ENCODE data around the gene SLC39A5.

SLC39A5 gene

GRCh38 chr12:56244494-56244893, 14.6 kb downstream of the SLC39A5 start:
- Histone ChIP-seq H3K9me3 (ENCODE audit: control insufficient read depth, low read length) (no peaks in the 10 kb centered on the region), H3K23ac (ENCODE audit: low read length in 2 of 2) (no peak overlapping the region), H2BK5ac (ENCODE audit: low read depth, low read length, poor library complexity, severe bottlenecking) (no peak overlapping the region), H3K4me3 (ENCODE audit: insufficient read depth in 1 of 2, low read depth in 1 of 2, low read length in 2 of 2) (no peak overlapping the region), H4K8ac (ENCODE audit: low read length) (no peak overlapping the region), H3K27ac (ENCODE audit: low read length, poor library complexity, severe bottlenecking) (no peak overlapping the region), H3K27me3 (ENCODE audit: control insufficient read depth in 1 of 2, insufficient read depth in 1 of 2, low read length in 2 of 2) (no peaks in the 10 kb centered on the region), H2AK5ac (ENCODE audit: low read length, severe bottlenecking) (no peak overlapping the region), H3K36me3 (ENCODE audit: control insufficient read depth in 1 of 2, insufficient read depth in 2 of 2, low read depth in 1 of 2, low read length in 2 of 2) (peaks cover 90 to 92% of the 10 kb centered on the region in 2 experiments), H3K4me1 (ENCODE audit: control insufficient read depth, insufficient read depth, low read depth, low read length) (peaks cover 11% of the 10 kb centered on the region), H3K9ac (ENCODE audit: low read length) (peak overlapping the region; percentile 40), H3K4me2 (ENCODE audit: low read length, poor library complexity, severe bottlenecking) (no peak overlapping the region), H2AFZ (ENCODE audit: low read depth, low read length) (no peak overlapping the region), H4K91ac (ENCODE audit: low read length) (peak overlapping the region; percentile 52), H3K4ac (ENCODE audit: low read depth in 1 of 2, low read length in 2 of 2) (no peak overlapping the region), H3K14ac (ENCODE audit: low read length in 2 of 2) (no peak overlapping the region), H2BK12ac (ENCODE audit: low read length in 2 of 2) (no peak overlapping the region), H2BK120ac (ENCODE audit: low read depth, low read length) (no peak overlapping the region), H3K79me1 (replicated peaks; ENCODE audit: low read length, poor library complexity, severe bottlenecking) (peaks cover 64% of the 10 kb centered on the region), H2BK15ac (ENCODE audit: low read depth, poor library complexity, severe bottlenecking) (no peak overlapping the region), H3K18ac (ENCODE audit: low read depth in 1 of 2, low read length in 2 of 2) (no peak overlapping the region)
- no peak for DNase-seq
- 95% methylated on average over 14 of the region's 14 CpGs for WGBS

- no peak overlapping the region for H2AK5ac ChIP-seq (ENCODE audit: low read length, severe bottlenecking)
- no peak overlapping the region for H4K8ac ChIP-seq (ENCODE audit: low read length)
- no peak overlapping the region for H2BK12ac ChIP-seq (ENCODE audit: low read length in 2 of 2)
- H3K27me3 ChIP-seq (ENCODE audit: control insufficient read depth in 1 of 2, insufficient read depth in 1 of 2, low read length in 2 of 2), result no peaks in the 10 kb centered on the region
- H3K14ac ChIP-seq (ENCODE audit: low read length in 2 of 2), result no peak overlapping the region
- no peak overlapping the region for H3K18ac ChIP-seq (ENCODE audit: low read depth in 1 of 2, low read length in 2 of 2)
- no peak overlapping the region for H3K9ac ChIP-seq (ENCODE audit: low read length)
- H3K23ac ChIP-seq (ENCODE audit: low read length in 2 of 2), result no peak overlapping the region
- no peak for DNase-seq
- H2BK15ac ChIP-seq (ENCODE audit: low read depth, poor library complexity, severe bottlenecking), result no peak overlapping the region
- H4K91ac ChIP-seq (ENCODE audit: low read length), result no peak overlapping the region
- H3K36me3 ChIP-seq (ENCODE audit: control insufficient read depth in 1 of 2, insufficient read depth in 2 of 2, low read depth in 1 of 2, low read length in 2 of 2), result peaks cover 85 to 88% of the 10 kb centered on the region in 2 experiments
- WGBS, result over 99% methylated on average over 16 of the region's 16 CpGs
- H3K79me1 ChIP-seq (replicated peaks; ENCODE audit: low read length, poor library complexity, severe bottlenecking), result peaks cover 55% of the 10 kb centered on the region
- H3K27ac ChIP-seq (ENCODE audit: low read length, poor library complexity, severe bottlenecking), result no peak overlapping the region
- H3K9me3 ChIP-seq (ENCODE audit: control insufficient read depth, low read length), result no peaks in the 10 kb centered on the region
- H2BK5ac ChIP-seq (ENCODE audit: low read depth, low read length, poor library complexity, severe bottlenecking), result no peak overlapping the region
- no peak overlapping the region for H3K4me3 ChIP-seq (ENCODE audit: insufficient read depth in 1 of 2, low read depth in 1 of 2, low read length in 2 of 2)
- H3K4me1 ChIP-seq (ENCODE audit: control insufficient read depth, insufficient read depth, low read depth, low read length), result peaks cover 11% of the 10 kb centered on the region
- no peak overlapping the region for H3K4ac ChIP-seq (ENCODE audit: low read depth in 1 of 2, low read length in 2 of 2)
- H2AFZ ChIP-seq (ENCODE audit: low read depth, low read length), result no peak overlapping the region
- H3K4me2 ChIP-seq (ENCODE audit: low read length, poor library complexity, severe bottlenecking), result no peak overlapping the region
- no peak overlapping the region for H2BK120ac ChIP-seq (ENCODE audit: low read depth, low read length)
These were observed 18.1 kb downstream of the SLC39A5 start for GRCh38 chr12:56247923-56248322.

GRCh38 chr12:56248711-56249110, 18.9 kb downstream of the SLC39A5 start:
- no peak overlapping the region for H2AFZ ChIP-seq (ENCODE audit: low read depth, low read length)
- no peak overlapping the region for H2BK120ac ChIP-seq (ENCODE audit: low read depth, low read length)
- H4K8ac ChIP-seq (ENCODE audit: low read length), result no peak overlapping the region
- peak overlapping the region; percentile 41 for H2BK15ac ChIP-seq (ENCODE audit: low read depth, poor library complexity, severe bottlenecking)
- no peak overlapping the region for H3K27ac ChIP-seq (ENCODE audit: low read length, poor library complexity, severe bottlenecking)
- H3K4ac ChIP-seq (ENCODE audit: low read depth in 1 of 2, low read length in 2 of 2), result no peak overlapping the region
- no peak overlapping the region for H4K91ac ChIP-seq (ENCODE audit: low read length)
- no peak overlapping the region for H3K9ac ChIP-seq (ENCODE audit: low read length)
- H3K9me3 ChIP-seq (ENCODE audit: control insufficient read depth, low read length), result no peaks in the 10 kb centered on the region
- 99% methylated on average over 8 of the region's 8 CpGs for WGBS
- H3K79me1 ChIP-seq (replicated peaks; ENCODE audit: low read length, poor library complexity, severe bottlenecking), result peaks cover 57% of the 10 kb centered on the region
- H2AK5ac ChIP-seq (ENCODE audit: low read length, severe bottlenecking), result no peak overlapping the region
- no peak overlapping the region for H3K4me3 ChIP-seq (ENCODE audit: insufficient read depth in 1 of 2, low read depth in 1 of 2, low read length in 2 of 2)
- H3K4me1 ChIP-seq (ENCODE audit: control insufficient read depth, insufficient read depth, low read depth, low read length), result peaks cover 11% of the 10 kb centered on the region
- H3K14ac ChIP-seq (ENCODE audit: low read length in 2 of 2), result no peak overlapping the region
- peaks cover 85 to 88% of the 10 kb centered on the region in 2 experiments for H3K36me3 ChIP-seq (ENCODE audit: control insufficient read depth in 1 of 2, insufficient read depth in 2 of 2, low read depth in 1 of 2, low read length in 2 of 2)
- no peak for DNase-seq
- H3K23ac ChIP-seq (ENCODE audit: low read length in 2 of 2), result peak overlapping the region in 1 of 2 experiments; percentile 27
- H3K18ac ChIP-seq (ENCODE audit: low read depth in 1 of 2, low read length in 2 of 2), result no peak overlapping the region
- H2BK12ac ChIP-seq (ENCODE audit: low read length in 2 of 2), result no peak overlapping the region
- H3K27me3 ChIP-seq (ENCODE audit: control insufficient read depth in 1 of 2, insufficient read depth in 1 of 2, low read length in 2 of 2), result no peaks in the 10 kb centered on the region
- no peak overlapping the region for H3K4me2 ChIP-seq (ENCODE audit: low read length, poor library complexity, severe bottlenecking)
- no peak overlapping the region for H2BK5ac ChIP-seq (ENCODE audit: low read depth, low read length, poor library complexity, severe bottlenecking)

DNA sequence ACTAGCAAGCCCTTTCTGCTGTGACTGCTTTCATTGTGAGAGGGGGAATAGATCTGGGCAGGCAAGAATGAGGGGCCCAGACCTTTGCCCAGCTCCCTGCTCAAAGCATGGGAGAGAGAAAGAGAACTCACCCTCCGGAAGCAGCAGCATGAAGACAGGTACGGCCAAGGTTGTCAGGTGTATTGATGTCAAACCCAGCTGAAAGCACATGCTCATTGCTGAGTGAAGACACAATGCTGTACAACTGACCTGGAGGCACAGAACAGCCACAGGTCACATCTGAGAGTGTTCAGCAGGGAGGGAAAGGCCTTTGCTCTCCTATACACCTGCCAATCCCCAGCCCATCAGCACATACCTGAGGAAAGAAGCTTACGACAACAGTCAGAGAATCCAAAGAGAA, 22.8 kb downstream of the SLC39A5 start:
- H3K9me3 ChIP-seq (ENCODE audit: control insufficient read depth, low read length), result no peaks in the 10 kb centered on the region
- no peak overlapping the region for H3K9ac ChIP-seq (ENCODE audit: low read length)
- no peak overlapping the region for H3K23ac ChIP-seq (ENCODE audit: low read length in 2 of 2)
- no peak for DNase-seq
- no peak overlapping the region for H4K91ac ChIP-seq (ENCODE audit: low read length)
- H2AFZ ChIP-seq (ENCODE audit: low read depth, low read length), result no peak overlapping the region
- no peak overlapping the region for H2BK12ac ChIP-seq (ENCODE audit: low read length in 2 of 2)
- H3K4ac ChIP-seq (ENCODE audit: low read depth in 1 of 2, low read length in 2 of 2), result no peak overlapping the region
- no peak overlapping the region for H2BK15ac ChIP-seq (ENCODE audit: low read depth, poor library complexity, severe bottlenecking)
- WGBS, result 100% methylated on average over 3 of the region's 3 CpGs
- H3K4me2 ChIP-seq (ENCODE audit: low read length, poor library complexity, severe bottlenecking), result no peak overlapping the region
- H2BK5ac ChIP-seq (ENCODE audit: low read depth, low read length, poor library complexity, severe bottlenecking), result no peak overlapping the region
- no peak overlapping the region for H4K8ac ChIP-seq (ENCODE audit: low read length)
- H3K4me3 ChIP-seq (ENCODE audit: insufficient read depth in 1 of 2, low read depth in 1 of 2, low read length in 2 of 2), result no peak overlapping the region
- peaks cover 14% of the 10 kb centered on the region for H3K4me1 ChIP-seq (ENCODE audit: control insufficient read depth, insufficient read depth, low read depth, low read length)
- no peak overlapping the region for H3K27ac ChIP-seq (ENCODE audit: low read length, poor library complexity, severe bottlenecking)
- H3K18ac ChIP-seq (ENCODE audit: low read depth in 1 of 2, low read length in 2 of 2), result no peak overlapping the region
- no peak overlapping the region for H3K14ac ChIP-seq (ENCODE audit: low read length in 2 of 2)
- no peak overlapping the region for H2AK5ac ChIP-seq (ENCODE audit: low read length, severe bottlenecking)
- no peaks in the 10 kb centered on the region for H3K27me3 ChIP-seq (ENCODE audit: control insufficient read depth in 1 of 2, insufficient read depth in 1 of 2, low read length in 2 of 2)
- H3K36me3 ChIP-seq (ENCODE audit: control insufficient read depth in 1 of 2, insufficient read depth in 2 of 2, low read depth in 1 of 2, low read length in 2 of 2), result peaks cover 73 to 87% of the 10 kb centered on the region in 2 experiments
- H3K79me1 ChIP-seq (replicated peaks; ENCODE audit: low read length, poor library complexity, severe bottlenecking), result peaks cover 47% of the 10 kb centered on the region
- no peak overlapping the region for H2BK120ac ChIP-seq (ENCODE audit: low read depth, low read length)

Data from mesenchymal stem cell (in vitro differentiated cells and primary cell).